Uterus (tissue), 2 donors: ENCODE measurements around the gene REEP5.

Experiments used
- CTCF ChIP-seq, 4 experiments: fragments of 200-600 bp in 2 of 4; fragments of 450-650 bp in 2 of 4; sonication (generic) in 2 of 4; IDR thresholded peaks; one replicate each; pipeline ENCODE4 v1.5.1; 2016 to 2019; ENCODE audit warnings: antibody characterized with exemption in 4 of 4, mild to moderate bottlenecking in 2 of 4, moderate library complexity in 1 of 4
- POLR2A ChIP-seq, 2 donors: fragments of 450-650 bp; IDR thresholded peaks; one replicate each; pipeline ENCODE4 v1.6.1; 2016; ENCODE audit warnings: antibody characterized with exemption in 2 of 2, mild to moderate bottlenecking in 1 of 2, moderate library complexity in 1 of 2

- TF ChIP-seq CTCF (IDR thresholded peaks at IDR 0.05) (no peak), POLR2A (IDR thresholded peaks at IDR 0.05) (no peak)
These were observed 75.5 kb downstream of the REEP5 start for GRCh38 chr5:112846556-112846955.
